ENCODE data around the gene PITPNM1. TPM values are rescaled to one million over a fixed set of nuclear protein-coding genes. Genes with fewer than 3 reads are reported as not detected.

Gene PITPNM1
- total and polyA plus RNA-seq, 2 of the 13 experiments (the other 11 are each of a cell fraction or from before 2014, with no cell fraction given) = 8.2 to 8.5 TPM

- TF ChIP-seq TRAFD1 (CRISPR knock-in tag; IDR thresholded peaks at IDR 0.05; ENCODE audit: borderline replicate concordance) (peak; percentile 64; the same call in 1 of the 2 replicates), MTF2 (CRISPR knock-in tag; IDR thresholded peaks at IDR 0.05; ENCODE audit: borderline replicate concordance) (no peak), ZNF441 (CRISPR knock-in tag; IDR thresholded peaks at IDR 0.05; ENCODE audit: borderline replicate concordance) (no peak), PRPF4 (IDR thresholded peaks at IDR 0.05; ENCODE audit: low read depth, low read length, poor library complexity, severe bottlenecking) (no peak), RBFOX2 (IDR thresholded peaks at IDR 0.05; ENCODE audit: low read depth, low read length) (peak; percentile 68; the same call in 1 of the 2 replicates), RELA (CRISPR knock-in tag; IDR thresholded peaks at IDR 0.05) (0 out of 2 replicates have a peak, but pooled peaks have one; percentile 47), FIP1L1 (IDR thresholded peaks at IDR 0.05; ENCODE audit: borderline replicate concordance, insufficient read depth, low read depth, low read length) (0 out of 2 replicates have a peak, but pooled peaks have one; percentile 61), SMAD9 (CRISPR knock-in tag; IDR thresholded peaks at IDR 0.05) (no peak), ZNF274 (CRISPR knock-in tag; IDR thresholded peaks at IDR 0.05) (peak; percentile 72; the same call in 1 of the 2 replicates), SNRNP70 (IDR thresholded peaks at IDR 0.05; ENCODE audit: low read depth, low read length) (no peak), PAX8 (CRISPR knock-in tag; IDR thresholded peaks at IDR 0.05; ENCODE audit: borderline replicate concordance) (no peak), SALL1 (CRISPR knock-in tag; IDR thresholded peaks at IDR 0.05) (peak; percentile 30), ZNF496 (CRISPR knock-in tag; IDR thresholded peaks at IDR 0.05; ENCODE audit: insufficient replicate concordance) (no peak), ZNF101 (CRISPR knock-in tag; IDR thresholded peaks at IDR 0.05; ENCODE audit: borderline replicate concordance, low read depth) (no peak), KDM6A (CRISPR knock-in tag; IDR thresholded peaks at IDR 0.05; ENCODE audit: low read depth) (no peak), SMYD3 (CRISPR knock-in tag; IDR thresholded peaks at IDR 0.05) (no peak), ZNF331 (CRISPR knock-in tag; IDR thresholded peaks at IDR 0.05) (no peak), NFE2L1 (CRISPR knock-in tag; IDR thresholded peaks at IDR 0.05; ENCODE audit: borderline replicate concordance) (peak; percentile 65; the same call in 1 of the 2 replicates), SAFB2 (CRISPR knock-in tag; IDR thresholded peaks at IDR 0.05; ENCODE audit: borderline replicate concordance, low read depth) (peak; percentile 58), SRF (IDR thresholded peaks at IDR 0.05; ENCODE audit: low read depth, low read length) (no peak), ZNF329 (CRISPR knock-in tag; IDR thresholded peaks at IDR 0.05; ENCODE audit: low read depth) (no peak)
- TF ChIP-seq, protein P1, sequence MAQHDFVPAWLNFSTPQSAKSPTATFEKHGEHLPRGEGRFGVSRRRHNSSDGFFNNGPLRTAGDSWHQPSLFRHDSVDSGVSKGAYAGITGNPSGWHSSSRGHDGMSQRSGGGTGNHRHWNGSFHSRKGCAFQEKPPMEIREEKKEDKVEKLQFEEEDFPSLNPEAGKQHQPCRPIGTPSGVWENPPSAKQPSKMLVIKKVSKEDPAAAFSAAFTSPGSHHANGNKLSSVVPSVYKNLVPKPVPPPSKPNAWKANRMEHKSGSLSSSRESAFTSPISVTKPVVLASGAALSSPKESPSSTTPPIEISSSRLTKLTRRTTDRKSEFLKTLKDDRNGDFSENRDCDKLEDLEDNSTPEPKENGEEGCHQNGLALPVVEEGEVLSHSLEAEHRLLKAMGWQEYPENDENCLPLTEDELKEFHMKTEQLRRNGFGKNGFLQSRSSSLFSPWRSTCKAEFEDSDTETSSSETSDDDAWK (CRISPR knock-in tag; IDR thresholded peaks at IDR 0.05) = no peak
- TF ChIP-seq, protein P2, sequence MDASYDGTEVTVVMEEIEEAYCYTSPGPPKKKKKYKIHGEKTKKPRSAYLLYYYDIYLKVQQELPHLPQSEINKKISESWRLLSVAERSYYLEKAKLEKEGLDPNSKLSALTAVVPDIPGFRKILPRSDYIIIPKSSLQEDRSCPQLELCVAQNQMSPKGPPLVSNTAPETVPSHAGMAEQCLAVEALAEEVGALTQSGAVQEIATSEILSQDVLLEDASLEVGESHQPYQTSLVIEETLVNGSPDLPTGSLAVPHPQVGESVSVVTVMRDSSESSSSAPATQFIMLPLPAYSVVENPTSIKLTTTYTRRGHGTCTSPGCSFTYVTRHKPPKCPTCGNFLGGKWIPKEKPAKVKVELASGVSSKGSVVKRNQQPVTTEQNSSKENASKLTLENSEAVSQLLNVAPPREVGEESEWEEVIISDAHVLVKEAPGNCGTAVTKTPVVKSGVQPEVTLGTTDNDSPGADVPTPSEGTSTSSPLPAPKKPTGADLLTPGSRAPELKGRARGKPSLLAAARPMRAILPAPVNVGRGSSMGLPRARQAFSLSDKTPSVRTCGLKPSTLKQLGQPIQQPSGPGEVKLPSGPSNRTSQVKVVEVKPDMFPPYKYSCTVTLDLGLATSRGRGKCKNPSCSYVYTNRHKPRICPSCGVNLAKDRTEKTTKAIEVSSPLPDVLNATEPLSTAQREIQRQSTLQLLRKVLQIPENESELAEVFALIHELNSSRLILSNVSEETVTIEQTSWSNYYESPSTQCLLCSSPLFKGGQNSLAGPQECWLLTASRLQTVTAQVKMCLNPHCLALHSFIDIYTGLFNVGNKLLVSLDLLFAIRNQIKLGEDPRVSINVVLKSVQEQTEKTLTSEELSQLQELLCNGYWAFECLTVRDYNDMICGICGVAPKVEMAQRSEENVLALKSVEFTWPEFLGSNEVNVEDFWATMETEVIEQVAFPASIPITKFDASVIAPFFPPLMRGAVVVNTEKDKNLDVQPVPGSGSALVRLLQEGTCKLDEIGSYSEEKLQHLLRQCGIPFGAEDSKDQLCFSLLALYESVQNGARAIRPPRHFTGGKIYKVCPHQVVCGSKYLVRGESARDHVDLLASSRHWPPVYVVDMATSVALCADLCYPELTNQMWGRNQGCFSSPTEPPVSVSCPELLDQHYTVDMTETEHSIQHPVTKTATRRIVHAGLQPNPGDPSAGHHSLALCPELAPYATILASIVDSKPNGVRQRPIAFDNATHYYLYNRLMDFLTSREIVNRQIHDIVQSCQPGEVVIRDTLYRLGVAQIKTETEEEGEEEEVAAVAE (CRISPR knock-in tag; IDR thresholded peaks at IDR 0.05; ENCODE audit: borderline replicate concordance) = no peak
Observed at GRCh38 chr11:67463680-67464410, 41.3 kb downstream of the PITPNM1 start (continued).

Data from HepG2 (cell line).